Measurements from ENCODE around the gene ELL. TPM values are rescaled to one million over a fixed set of nuclear protein-coding genes. Genes with fewer than 3 reads are reported as not detected.

ELL gene
- total RNA-seq, 1 donor from 2014 or later = 16.0 TPM

GRCh38 chr19:18426416-18426767, 95.5 kb downstream of the ELL start:
- no peak overlapping the region for H3K4me3 Mint-ChIP-seq (ENCODE audit: unreplicated experiment)
- Histone ChIP-seq H2AFZ (ENCODE audit: low read depth, low read length) (no peak overlapping the region), H3K79me2 (ENCODE audit: insufficient read depth, low read length) (peaks cover 69% of the 10 kb centered on the region), H3K9ac (ENCODE audit: low read length) (peak overlapping the region; percentile 22), H3K27ac (ENCODE audit: low read depth, low read length) (no peak overlapping the region), H3K4me1 (ENCODE audit: insufficient read depth, low read length) (peaks cover 34% of the 10 kb centered on the region), H3K4me2 (ENCODE audit: low read length) (peak overlapping the region; percentile 70), H4K20me1 (ENCODE audit: insufficient read depth, low read length) (peaks cover 63% of the 10 kb centered on the region), H3K27me3 (ENCODE audit: insufficient read depth, low read length) (no peaks in the 10 kb centered on the region), H3K36me3 (ENCODE audit: insufficient read depth, low read length) (no peaks in the 10 kb centered on the region), H3K9me3 (ENCODE audit: insufficient read depth, low read depth, low read length) (no peaks in the 10 kb centered on the region), H3K4me3 (ENCODE audit: insufficient read depth, low read depth, low read length) (no peak overlapping the region)
- peaks cover 4% of the 10 kb centered on the region for H3K36me3 Mint-ChIP-seq (ENCODE audit: low read depth, unreplicated experiment)
- no peak for TF ChIP-seq CTCF (IDR thresholded peaks at IDR 0.05; ENCODE audit: insufficient read depth, low read depth, low read length)
- TF ChIP-seq EZH2 (IDR thresholded peaks at IDR 0.05; ENCODE audit: insufficient read depth, low read length) = no peak
- no peaks in the 10 kb centered on the region for H3K9me3 Mint-ChIP-seq (ENCODE audit: unreplicated experiment)
- DNase-seq (ENCODE audit: low read depth) (no peak), FAIRE-seq (no peak)
- H3K4me1 Mint-ChIP-seq (ENCODE audit: low read depth, unreplicated experiment) = peaks cover 5% of the 10 kb centered on the region
- H3K27ac Mint-ChIP-seq (ENCODE audit: unreplicated experiment) = no peak overlapping the region
- no peaks in the 10 kb centered on the region for H3K27me3 Mint-ChIP-seq (ENCODE audit: low read depth, unreplicated experiment)

- Mint-ChIP-seq H3K4me1 (ENCODE audit: low read depth, unreplicated experiment) (peaks cover 5% of the 10 kb centered on the region), H3K4me3 (ENCODE audit: unreplicated experiment) (peak overlapping the region; percentile 73), H3K27me3 (ENCODE audit: low read depth, unreplicated experiment) (no peaks in the 10 kb centered on the region), H3K36me3 (ENCODE audit: low read depth, unreplicated experiment) (peaks cover 4% of the 10 kb centered on the region), H3K27ac (ENCODE audit: unreplicated experiment) (no peak overlapping the region), H3K9me3 (ENCODE audit: unreplicated experiment) (no peaks in the 10 kb centered on the region)
- Histone ChIP-seq H3K9ac (ENCODE audit: low read length) (peak overlapping the region; percentile 22), H3K4me2 (ENCODE audit: low read length) (peak overlapping the region; percentile 70), H3K79me2 (ENCODE audit: insufficient read depth, low read length) (peaks cover 75% of the 10 kb centered on the region), H3K27ac (ENCODE audit: low read depth, low read length) (peak overlapping the region; percentile 3), H2AFZ (ENCODE audit: low read depth, low read length) (no peak overlapping the region), H3K9me3 (ENCODE audit: insufficient read depth, low read depth, low read length) (no peaks in the 10 kb centered on the region), H3K27me3 (ENCODE audit: insufficient read depth, low read length) (no peaks in the 10 kb centered on the region), H4K20me1 (ENCODE audit: insufficient read depth, low read length) (peaks cover 69% of the 10 kb centered on the region), H3K36me3 (ENCODE audit: insufficient read depth, low read length) (no peaks in the 10 kb centered on the region), H3K4me3 (ENCODE audit: insufficient read depth, low read depth, low read length) (no peak overlapping the region), H3K4me1 (ENCODE audit: insufficient read depth, low read length) (peaks cover 36% of the 10 kb centered on the region)
- DNase-seq (ENCODE audit: low read depth) (peak; percentile 47), FAIRE-seq (no peak)
- TF ChIP-seq EZH2 (IDR thresholded peaks at IDR 0.05; ENCODE audit: insufficient read depth, low read length) = no peak
- TF ChIP-seq CTCF (IDR thresholded peaks at IDR 0.05; ENCODE audit: insufficient read depth, low read depth, low read length) = no peak
Observed at GRCh38 chr19:18425515-18426415, 96.1 kb downstream of the ELL start.
